ENCODE results near the gene SPSB2.
A peak's percentile ranks its signal among the peaks of the same experiment; 100 is the strongest.
"Not testable (repeated sequence)": the region's sequence is repeated elsewhere in the genome, so short reads cannot be mapped to it uniquely, and the experiment has no call there.

The SPSB2 gene

GRCh38 chr12:6871052-6871957 is 1.8 kb downstream of the SPSB2 start:
- peak in 1 of 56 donors; percentile 18 for DNase-seq

- DNase-seq, result not testable (repeated sequence)
These were observed 2.8 kb downstream of the SPSB2 start for GRCh38 chr12:6870304-6870703.

GRCh38 chr12:6869049-6870021 is 3.8 kb downstream of the SPSB2 start:
- peak in 50 of 56 donors; percentile 7 to 78 (median 40) for DNase-seq

GRCh38 chr12:6868211-6869048 is 4.7 kb downstream of the SPSB2 start:
- peak in 5 of 56 donors; percentile 33 to 63 (median 56) for DNase-seq

- DNase-seq, result peak in 52 of 56 donors; percentile 24 to 89 (median 76)
These were observed 5.5 kb downstream of the SPSB2 start, which contains the start of gene TPI1 for GRCh38 chr12:6867413-6868210. Gene TPI1, plus strand, starts transcription at chr12:6867531. Its CDS starts 36 bp downstream, at chr12:6867567.

GRCh38 chr12:6866920-6867412 is 6.1 kb downstream of the SPSB2 start:
- peak in 18 of 56 donors; percentile 37 to 78 (median 54) for DNase-seq

- DNase-seq, result no peak
These were observed 6.8 kb downstream of the SPSB2 start for GRCh38 chr12:6866163-6866919.

GRCh38 chr12:6865307-6865706 is 7.8 kb downstream of the SPSB2 start:
- not testable (repeated sequence) for DNase-seq

- DNase-seq, result no peak
These were observed 9.3 kb downstream of the SPSB2 start for GRCh38 chr12:6863586-6864321.

- DNase-seq, result no peak
These were observed 10.1 kb downstream of the SPSB2 start for GRCh38 chr12:6863033-6863432.

- DNase-seq, result no peak
These were observed 11.7 kb downstream of the SPSB2 start for GRCh38 chr12:6861391-6861790.

GRCh38 chr12:6860942-6861341 is 12.2 kb downstream of the SPSB2 start:
- DNase-seq, result no peak

- no peak for DNase-seq
These were observed 13.0 kb downstream of the SPSB2 start for GRCh38 chr12:6860116-6860515.

GRCh38 chr12:6858799-6859198 is 14.3 kb downstream of the SPSB2 start:
- no peak for DNase-seq

GRCh38 chr12:6855322-6855721 is 17.8 kb downstream of the SPSB2 start:
- DNase-seq, result no peak

- no peak for DNase-seq
These were observed 19.1 kb downstream of the SPSB2 start for GRCh38 chr12:6854036-6854435.

- DNase-seq, result no peak
These were observed 19.5 kb downstream of the SPSB2 start for GRCh38 chr12:6853626-6854025.

Data from amygdala (tissue), 56 donors.